AG09309 (cell line): ENCODE measurements around the gene GRHL3.

ENCODE experiments used
- DNase-seq: peaks from one replicate; pipeline ENCODE4 v3.0.0-alpha.2; 2010; ENCODE audit warnings: low read depth
- H3K4me3 ChIP-seq: 2 replicates; pipeline ENCODE4 v1.5.1; 2011; ENCODE audit warnings: mild to moderate bottlenecking, low read depth, low read length, moderate library complexity; ENCODE audit not compliant: control insufficient read depth
- CTCF ChIP-seq: IDR thresholded peaks from 2 replicates; pipeline ENCODE4 v1.5.1; 2011; ENCODE audit warnings: mild to moderate bottlenecking, low read depth, low read length, inconsistent platforms; ENCODE audit not compliant: insufficient read depth, control insufficient read depth; ENCODE audit errors: missing control alignments

Gene GRHL3

DNA sequence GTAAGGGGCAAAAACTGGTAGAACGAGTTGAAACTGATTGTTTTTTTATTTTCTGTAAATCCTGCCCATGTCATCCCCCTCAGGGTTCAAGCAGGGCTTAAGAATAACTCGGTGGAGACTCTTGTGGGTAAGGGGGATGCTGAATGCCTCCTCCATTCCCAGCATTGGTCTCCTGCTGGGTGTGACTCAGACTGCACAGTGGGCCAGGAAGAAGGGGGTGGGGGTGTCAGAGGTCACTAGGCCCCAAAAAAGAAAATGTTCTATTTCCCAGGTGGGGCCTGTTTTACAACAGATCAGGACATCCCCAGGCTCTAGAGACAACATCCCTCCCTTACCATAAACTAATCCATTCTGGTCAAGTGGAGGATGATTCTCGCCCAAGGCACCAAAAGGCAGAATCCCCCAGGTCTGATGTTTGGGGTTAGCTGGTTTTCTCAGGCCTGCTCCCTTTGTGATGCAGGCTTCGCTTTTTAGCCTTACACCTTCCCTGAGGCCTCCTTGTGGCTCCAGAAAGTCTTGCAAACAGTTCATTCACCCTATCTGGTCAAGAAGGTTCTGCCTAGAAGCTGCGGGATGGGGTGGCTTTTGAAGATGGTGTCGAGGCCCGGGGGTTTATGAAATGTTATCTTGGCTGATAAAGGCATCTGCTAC lies 10.7 kb upstream of the GRHL3 start:
- DNase-seq = no peak
- no peak overlapping the region for H3K4me3 ChIP-seq
- peak; percentile 52 for TF ChIP-seq CTCF

- no peak for DNase-seq
- no peak overlapping the region for H3K4me3 ChIP-seq
- TF ChIP-seq CTCF = no peak
Measured at GRCh38 chr1:24309762-24310485, 9.2 kb upstream of the GRHL3 start.

- TF ChIP-seq CTCF = no peak
- H3K4me3 ChIP-seq = no peak overlapping the region
- no peak for DNase-seq
Measured at GRCh38 chr1:24311234-24311633, 7.9 kb upstream of the GRHL3 start.

DNA sequence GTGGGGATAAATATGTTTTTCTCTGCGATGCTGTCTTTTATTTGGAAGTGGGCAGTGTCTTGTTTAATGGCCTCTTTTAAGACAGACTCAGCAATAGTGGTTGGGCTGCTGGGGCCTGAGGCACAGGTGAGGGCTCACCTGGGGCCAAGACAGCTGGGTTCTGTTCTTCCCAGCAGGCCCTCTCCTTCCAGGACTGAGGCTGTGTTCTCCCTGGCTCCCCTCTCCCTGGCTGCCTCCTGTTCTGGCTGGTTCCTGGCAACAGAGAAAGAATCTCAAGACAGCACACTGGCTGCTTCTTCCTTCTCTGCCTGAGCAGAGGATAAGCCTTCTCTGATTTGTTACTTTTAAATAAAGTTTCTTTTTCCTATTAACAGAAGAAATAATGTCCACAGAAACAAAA lies 7.4 kb upstream of the GRHL3 start:
- TF ChIP-seq CTCF = no peak
- H3K4me3 ChIP-seq = no peak overlapping the region
- no peak for DNase-seq

DNA sequence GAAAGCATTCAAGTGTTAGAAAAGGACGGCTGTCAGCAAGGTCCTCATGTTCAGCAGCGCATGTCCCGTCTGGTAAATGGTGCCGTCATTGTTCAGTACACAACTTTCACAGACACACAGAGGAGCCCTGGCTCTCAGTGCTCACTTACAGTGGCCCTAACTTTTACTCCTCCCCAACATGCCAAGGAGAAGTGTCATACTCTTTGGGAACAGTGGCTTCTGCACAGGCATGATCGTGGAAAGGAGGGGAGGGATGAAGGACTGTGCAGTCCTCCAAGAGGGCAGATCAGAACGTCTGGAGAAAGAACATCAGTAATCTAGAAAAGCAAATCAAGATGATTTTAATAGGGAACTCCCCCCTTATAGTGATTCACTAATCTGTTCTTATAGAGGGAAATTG lies 3.8 kb upstream of the GRHL3 start:
- TF ChIP-seq CTCF = no peak
- no peak overlapping the region for H3K4me3 ChIP-seq
- no peak for DNase-seq

DNA sequence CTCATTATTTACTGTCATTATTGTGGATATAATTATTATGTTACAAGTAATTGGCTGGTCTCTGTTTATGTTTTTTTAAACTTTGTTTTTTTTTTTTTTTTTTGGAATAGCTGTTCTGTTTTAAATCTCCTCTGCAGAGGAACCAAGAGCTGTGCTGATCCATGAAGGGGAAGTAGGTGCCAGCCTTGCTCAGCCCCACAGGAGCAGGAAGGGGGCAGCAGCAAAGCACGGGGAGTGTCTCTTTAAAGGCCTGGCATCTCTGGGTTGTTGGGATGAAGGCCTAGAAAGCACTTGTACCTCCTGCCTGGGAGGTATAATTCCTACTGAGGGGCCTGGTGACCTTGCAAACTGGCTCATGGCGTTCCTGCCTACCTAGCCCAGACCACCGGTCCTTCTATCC lies 2.5 kb upstream of the GRHL3 start:
- no peak for DNase-seq
- no peak for TF ChIP-seq CTCF
- H3K4me3 ChIP-seq = no peak overlapping the region
